ENCODE results near the gene BORCS5. TPM values are rescaled to one million over a fixed set of nuclear protein-coding genes. Genes with fewer than 3 reads are reported as not detected.

The BORCS5 gene
- total RNA-seq, 1 experiment from 2014 or later: 17.7 TPM

DNA sequence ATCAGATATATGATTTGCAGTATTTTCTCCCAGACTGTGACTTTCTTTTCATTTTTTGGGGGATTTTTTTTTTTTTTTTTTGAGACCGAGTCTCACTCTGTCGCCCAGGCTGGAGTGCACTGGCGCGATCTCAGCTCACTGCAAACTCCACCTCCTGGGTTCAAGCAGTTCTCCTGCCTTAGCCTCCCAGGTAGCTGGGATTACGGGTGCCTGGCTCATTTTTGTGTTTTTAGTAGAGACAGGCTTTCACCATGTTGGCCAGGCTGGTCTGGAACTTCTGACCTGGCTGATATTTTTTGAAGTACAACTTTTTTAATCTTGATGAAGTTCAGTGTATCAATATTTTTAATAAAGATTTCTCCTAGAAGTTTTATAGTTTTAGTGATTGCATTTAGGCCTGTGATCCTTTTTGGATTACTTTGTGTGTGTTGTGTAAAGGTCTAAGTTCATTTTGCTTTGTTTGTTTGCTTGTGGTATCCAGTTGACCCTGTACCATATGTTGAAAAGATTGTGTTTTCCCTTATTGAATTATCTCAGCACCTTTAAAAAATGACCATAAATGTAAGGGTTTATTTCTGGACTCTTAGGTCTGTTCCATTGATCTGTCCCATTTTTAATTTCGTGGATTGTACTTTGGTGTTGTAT is 24.2 kb downstream of the BORCS5 start:
- Histone ChIP-seq H3K27ac (ENCODE audit: low read depth, low read length, poor library complexity, severe bottlenecking) (no peak overlapping the region), H3K9me3 (ENCODE audit: low read depth, low read length, poor library complexity, severe bottlenecking) (no peaks in the 10 kb centered on the region), H3K36me3 (ENCODE audit: insufficient read depth, low read length, poor library complexity, severe bottlenecking) (no peaks in the 10 kb centered on the region), H3K27me3 (replicated peaks; ENCODE audit: insufficient read depth, low read depth, low read length, poor library complexity) (no peaks in the 10 kb centered on the region), H3K4me3 (ENCODE audit: low read depth, low read length, poor library complexity, severe bottlenecking) (no peak overlapping the region), H3K4me1 (ENCODE audit: insufficient read depth, low read length, poor library complexity, severe bottlenecking) (no peaks in the 10 kb centered on the region)
- no peak for DNase-seq (ENCODE audit: low spot score)
- ChIA-PET CTCF (no interaction called here), POLR2A (ENCODE audit: low non-redundant PET) (no interaction called here)
- TF ChIP-seq, protein P1, sequence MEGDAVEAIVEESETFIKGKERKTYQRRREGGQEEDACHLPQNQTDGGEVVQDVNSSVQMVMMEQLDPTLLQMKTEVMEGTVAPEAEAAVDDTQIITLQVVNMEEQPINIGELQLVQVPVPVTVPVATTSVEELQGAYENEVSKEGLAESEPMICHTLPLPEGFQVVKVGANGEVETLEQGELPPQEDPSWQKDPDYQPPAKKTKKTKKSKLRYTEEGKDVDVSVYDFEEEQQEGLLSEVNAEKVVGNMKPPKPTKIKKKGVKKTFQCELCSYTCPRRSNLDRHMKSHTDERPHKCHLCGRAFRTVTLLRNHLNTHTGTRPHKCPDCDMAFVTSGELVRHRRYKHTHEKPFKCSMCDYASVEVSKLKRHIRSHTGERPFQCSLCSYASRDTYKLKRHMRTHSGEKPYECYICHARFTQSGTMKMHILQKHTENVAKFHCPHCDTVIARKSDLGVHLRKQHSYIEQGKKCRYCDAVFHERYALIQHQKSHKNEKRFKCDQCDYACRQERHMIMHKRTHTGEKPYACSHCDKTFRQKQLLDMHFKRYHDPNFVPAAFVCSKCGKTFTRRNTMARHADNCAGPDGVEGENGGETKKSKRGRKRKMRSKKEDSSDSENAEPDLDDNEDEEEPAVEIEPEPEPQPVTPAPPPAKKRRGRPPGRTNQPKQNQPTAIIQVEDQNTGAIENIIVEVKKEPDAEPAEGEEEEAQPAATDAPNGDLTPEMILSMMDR (conservative IDR thresholded peaks at IDR 0.05; ENCODE audit: low read depth, low read length): no peak
- TF ChIP-seq EZH2 (IDR thresholded peaks at IDR 0.05; ENCODE audit: borderline replicate concordance, low read depth, low read length, poor library complexity, severe bottlenecking): no peak
- intact Hi-C loops (cut with micrococcal nuclease; ENCODE audit: unreplicated experiment): loop anchor here (2.0 kb wide), 1 partner anchor 184 kb away; no protein-coding TSS in a partner anchor
- BruUV-seq (replicated peaks): no TSS peak

DNA sequence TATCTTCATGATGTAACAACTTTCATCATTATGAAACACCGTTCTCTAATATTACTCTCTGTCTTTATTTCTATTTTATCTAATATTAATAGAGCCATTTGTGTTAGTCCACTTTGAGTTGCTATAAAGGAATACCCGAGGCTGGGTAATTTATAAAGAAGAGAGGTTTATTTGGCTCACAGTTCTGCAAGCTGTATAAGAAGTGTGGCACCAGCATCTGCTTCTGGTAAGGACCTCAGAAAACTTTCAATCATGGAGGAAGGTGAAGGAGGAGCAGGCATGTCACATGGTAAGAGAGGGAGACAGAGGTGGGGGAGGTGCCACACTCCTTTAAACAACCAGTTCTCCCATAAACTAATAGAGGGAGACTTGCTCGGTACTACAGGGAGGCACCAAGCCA is 25.1 kb downstream of the BORCS5 start:
- TF ChIP-seq, protein P1 (conservative IDR thresholded peaks at IDR 0.05; ENCODE audit: low read depth, low read length): no peak
- TF ChIP-seq EZH2 (IDR thresholded peaks at IDR 0.05; ENCODE audit: borderline replicate concordance, low read depth, low read length, poor library complexity, severe bottlenecking): no peak
- Histone ChIP-seq H3K4me3 (ENCODE audit: low read depth, low read length, poor library complexity, severe bottlenecking) (no peak overlapping the region), H3K27ac (ENCODE audit: low read depth, low read length, poor library complexity, severe bottlenecking) (no peak overlapping the region), H3K4me1 (ENCODE audit: insufficient read depth, low read length, poor library complexity, severe bottlenecking) (no peaks in the 10 kb centered on the region), H3K36me3 (ENCODE audit: insufficient read depth, low read length, poor library complexity, severe bottlenecking) (no peaks in the 10 kb centered on the region), H3K9me3 (ENCODE audit: low read depth, low read length, poor library complexity, severe bottlenecking) (no peaks in the 10 kb centered on the region), H3K27me3 (replicated peaks; ENCODE audit: insufficient read depth, low read depth, low read length, poor library complexity) (no peaks in the 10 kb centered on the region)
- intact Hi-C loops (cut with micrococcal nuclease; ENCODE audit: unreplicated experiment): loop anchor here (2.0 kb wide), 1 partner anchor 183 kb away; no protein-coding TSS in a partner anchor
- no TSS peak for BruUV-seq (replicated peaks)
- DNase-seq (ENCODE audit: low spot score): no peak
- POLR2A ChIA-PET (ENCODE audit: low non-redundant PET): no interaction called here
- CTCF ChIA-PET: no interaction called here

DNA sequence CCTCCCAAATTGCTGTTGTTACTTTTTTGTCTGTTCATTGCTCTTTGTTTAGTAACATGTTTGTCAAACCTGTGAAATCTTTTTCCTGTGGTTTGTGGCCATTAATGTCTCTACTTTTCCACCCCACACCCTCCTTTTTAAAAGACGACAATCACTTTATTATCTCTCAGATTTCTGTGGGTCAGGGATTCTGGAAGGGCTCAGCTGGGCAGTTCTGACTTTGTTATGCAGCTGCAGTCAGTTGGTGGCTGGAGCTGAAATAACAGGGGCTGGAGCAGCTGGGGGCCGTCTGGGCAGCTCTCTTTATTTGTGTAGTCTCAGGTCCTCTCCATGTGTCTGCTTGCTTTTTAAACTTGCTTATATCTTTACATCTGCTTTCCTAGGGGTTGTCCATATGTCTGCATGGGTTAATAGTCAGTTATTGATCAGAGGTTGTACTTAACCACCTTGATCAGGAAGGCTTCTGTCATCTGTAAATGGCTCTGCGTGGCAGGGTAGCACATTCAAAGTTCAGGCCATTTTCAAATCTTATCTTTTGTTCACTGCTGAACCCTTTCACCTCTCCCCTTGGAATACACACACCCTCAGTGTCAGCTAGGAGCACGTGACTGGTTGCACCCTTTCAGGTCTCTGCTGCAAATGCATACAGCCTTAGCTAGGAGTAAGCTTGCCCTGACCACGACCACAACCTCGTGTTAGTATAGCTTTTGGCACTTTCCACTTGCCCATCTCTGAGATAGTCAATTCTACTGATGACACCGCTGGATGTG is 27.9 kb downstream of the BORCS5 start:
- Histone ChIP-seq H3K4me1 (ENCODE audit: insufficient read depth, low read length, poor library complexity, severe bottlenecking) (no peaks in the 10 kb centered on the region), H3K27ac (ENCODE audit: low read depth, low read length, poor library complexity, severe bottlenecking) (no peak overlapping the region), H3K36me3 (ENCODE audit: insufficient read depth, low read length, poor library complexity, severe bottlenecking) (no peaks in the 10 kb centered on the region), H3K4me3 (ENCODE audit: low read depth, low read length, poor library complexity, severe bottlenecking) (no peak overlapping the region), H3K9me3 (ENCODE audit: low read depth, low read length, poor library complexity, severe bottlenecking) (no peaks in the 10 kb centered on the region), H3K27me3 (replicated peaks; ENCODE audit: insufficient read depth, low read depth, low read length, poor library complexity) (no peaks in the 10 kb centered on the region)
- ChIA-PET POLR2A (ENCODE audit: low non-redundant PET) (no interaction called here), CTCF (no interaction called here)
- BruUV-seq (replicated peaks): no TSS peak
- intact Hi-C loops (cut with micrococcal nuclease; ENCODE audit: unreplicated experiment): no loop called here
- DNase-seq (ENCODE audit: low spot score): no peak
- TF ChIP-seq EZH2 (IDR thresholded peaks at IDR 0.05; ENCODE audit: borderline replicate concordance, low read depth, low read length, poor library complexity, severe bottlenecking): no peak
- TF ChIP-seq, protein P1 (conservative IDR thresholded peaks at IDR 0.05; ENCODE audit: low read depth, low read length): no peak

Measured in A673 (cell line).